ENCODE results near the gene STN1.

DNA sequence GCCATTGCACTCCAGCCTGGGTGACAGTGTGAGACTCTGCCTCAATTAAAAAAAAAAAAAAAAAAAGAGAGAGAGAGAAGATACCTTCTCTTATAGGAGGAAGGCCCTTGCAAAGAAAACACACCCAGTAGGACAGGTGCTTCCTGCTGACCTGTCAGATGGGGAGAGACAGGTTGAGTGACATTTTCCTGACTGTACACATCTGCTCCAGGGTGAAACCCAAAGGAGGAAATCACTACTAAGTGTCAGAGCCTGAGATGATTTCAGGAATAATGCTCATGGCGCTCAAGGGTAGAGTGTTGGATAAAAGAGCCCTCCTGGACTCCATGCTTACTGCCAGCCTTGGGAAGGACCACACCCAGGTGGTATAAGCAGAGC lies 1.7 kb upstream of the STN1 start:
- TF ChIP-seq, protein P1, sequence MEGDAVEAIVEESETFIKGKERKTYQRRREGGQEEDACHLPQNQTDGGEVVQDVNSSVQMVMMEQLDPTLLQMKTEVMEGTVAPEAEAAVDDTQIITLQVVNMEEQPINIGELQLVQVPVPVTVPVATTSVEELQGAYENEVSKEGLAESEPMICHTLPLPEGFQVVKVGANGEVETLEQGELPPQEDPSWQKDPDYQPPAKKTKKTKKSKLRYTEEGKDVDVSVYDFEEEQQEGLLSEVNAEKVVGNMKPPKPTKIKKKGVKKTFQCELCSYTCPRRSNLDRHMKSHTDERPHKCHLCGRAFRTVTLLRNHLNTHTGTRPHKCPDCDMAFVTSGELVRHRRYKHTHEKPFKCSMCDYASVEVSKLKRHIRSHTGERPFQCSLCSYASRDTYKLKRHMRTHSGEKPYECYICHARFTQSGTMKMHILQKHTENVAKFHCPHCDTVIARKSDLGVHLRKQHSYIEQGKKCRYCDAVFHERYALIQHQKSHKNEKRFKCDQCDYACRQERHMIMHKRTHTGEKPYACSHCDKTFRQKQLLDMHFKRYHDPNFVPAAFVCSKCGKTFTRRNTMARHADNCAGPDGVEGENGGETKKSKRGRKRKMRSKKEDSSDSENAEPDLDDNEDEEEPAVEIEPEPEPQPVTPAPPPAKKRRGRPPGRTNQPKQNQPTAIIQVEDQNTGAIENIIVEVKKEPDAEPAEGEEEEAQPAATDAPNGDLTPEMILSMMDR (conservative IDR thresholded peaks at IDR 0.05; ENCODE audit: low read depth, low read length) = no peak
- TF ChIP-seq EZH2 (IDR thresholded peaks at IDR 0.05; ENCODE audit: borderline replicate concordance, low read depth, low read length, poor library complexity, severe bottlenecking) = no peak

Data from A673 (cell line).